CD14-positive monocyte (primary cell): Measurements from ENCODE around the gene SMPD2. TPM values are rescaled to one million over a fixed set of nuclear protein-coding genes. Genes with fewer than 3 reads are reported as not detected.

Experiments
- DNase-seq, 3 donors: peaks; one replicate each; pipeline ENCODE4 v3.0.0-alpha.2; 2011 to 2022
- H2AFZ ChIP-seq: 2 replicates; pipeline ENCODE4 v1.6.0; 2012; ENCODE audit warnings: mild to moderate bottlenecking, low read depth, low read length, inconsistent platforms; ENCODE audit not compliant: insufficient read depth, poor library complexity, severe bottlenecking
- H3K27ac ChIP-seq, 2 donors: 1 replicate in 1 of 2; 2 replicates in 1 of 2; pipeline ENCODE4 v1.5.1; 2012 to 2013; ENCODE audit warnings: low read length in 2 of 2, control low read depth in 1 of 2, inconsistent platforms in 1 of 2, low read depth in 1 of 2, mild to moderate bottlenecking in 1 of 2
- H3K27me3 ChIP-seq, 2 donors: one replicate each; pipeline versions ENCODE4 v1.6.0 to v1.6.1; 2011 to 2013; ENCODE audit warnings: low read length in 2 of 2; ENCODE audit not compliant: control insufficient read depth in 2 of 2, insufficient read depth in 2 of 2
- H3K36me3 ChIP-seq, 2 donors: replicated peaks in 1 of 2; 1 replicate in 1 of 2; 2 replicates in 1 of 2; pipeline versions ENCODE4 v1.5.1 to v1.6.1; 2012 to 2013; ENCODE audit warnings: low read length in 2 of 2, control low read depth in 1 of 2, inconsistent platforms in 1 of 2, mild to moderate bottlenecking in 1 of 2; ENCODE audit not compliant: insufficient read depth in 2 of 2, control insufficient read depth in 1 of 2
- H3K4me1 ChIP-seq, 2 donors: 1 replicate in 1 of 2; 2 replicates in 1 of 2; pipeline versions ENCODE4 v1.5.1 to v1.6.1; 2012 to 2013; ENCODE audit warnings: low read length in 2 of 2, control low read depth in 1 of 2, inconsistent platforms in 1 of 2, mild to moderate bottlenecking in 1 of 2, moderate library complexity in 1 of 2; ENCODE audit not compliant: insufficient read depth in 2 of 2, control insufficient read depth in 1 of 2
- H3K4me2 ChIP-seq: replicated peaks from 2 replicates; pipeline ENCODE3; 2012; ENCODE audit warnings: low read length, moderate library complexity, mild to moderate bottlenecking; ENCODE audit not compliant: poor library complexity, severe bottlenecking; ENCODE audit errors: extremely low read depth
- H3K4me3 ChIP-seq, 3 experiments: fragments of 200-600 bp in 1 of 3; sonication (generic) in 1 of 3; replicated peaks in 1 of 3; 1 replicate in 2 of 3; 2 replicates in 1 of 3; pipeline ENCODE4 v1.5.1; 2011 to 2013; ENCODE audit warnings: low read length in 3 of 3, mild to moderate bottlenecking in 3 of 3, control low read depth in 2 of 3, low read depth in 2 of 3, inconsistent platforms in 1 of 3, moderate library complexity in 1 of 3
- H3K79me2 ChIP-seq: 2 replicates; pipeline ENCODE4 v1.6.0; 2012; ENCODE audit warnings: mild to moderate bottlenecking, control low read depth, inconsistent platforms, low read length, moderate library complexity; ENCODE audit not compliant: insufficient read depth
- H3K9ac ChIP-seq: 2 replicates; pipeline ENCODE4 v1.6.0; 2017; ENCODE audit warnings: low read length, mild to moderate bottlenecking; ENCODE audit not compliant: insufficient read depth, poor library complexity, severe bottlenecking
- H3K9me3 ChIP-seq, 2 donors: replicated peaks in 1 of 2; 1 replicate in 1 of 2; 2 replicates in 1 of 2; pipeline versions ENCODE4 v1.5.1 to v1.6.1; 2012 to 2013; ENCODE audit warnings: low read length in 2 of 2, control low read depth in 1 of 2; ENCODE audit not compliant: control insufficient read depth in 1 of 2, insufficient read depth in 1 of 2
- H4K20me1 ChIP-seq: 2 replicates; pipeline ENCODE4 v1.6.0; 2012; ENCODE audit warnings: mild to moderate bottlenecking, low read length, control low read depth, moderate library complexity; ENCODE audit not compliant: insufficient read depth
- H3K27ac Mint-ChIP-seq, 7 donors: one replicate each; pipeline ENCODE4 v1.8.0; 2020; ENCODE audit warnings: mild to moderate bottlenecking in 7 of 7, mixed read lengths in 7 of 7, moderate library complexity in 6 of 7, inconsistent platforms in 2 of 7
- H3K27me3 Mint-ChIP-seq, 3 donors: one replicate each; pipeline ENCODE4 v1.8.0; 2021 to 2022; ENCODE audit warnings: low read depth in 3 of 3, mild to moderate bottlenecking in 3 of 3, mixed read lengths in 3 of 3, moderate library complexity in 3 of 3, inconsistent platforms in 1 of 3
- H3K36me3 Mint-ChIP-seq, 2 donors: one replicate each; pipeline ENCODE4 v1.8.0; 2020; ENCODE audit warnings: mixed read lengths in 2 of 2, inconsistent platforms in 1 of 2, mild to moderate bottlenecking in 1 of 2
- H3K4me1 Mint-ChIP-seq: one replicate; pipeline ENCODE4 v1.8.0; 2020; ENCODE audit warnings: mild to moderate bottlenecking, mixed read lengths
- H3K4me3 Mint-ChIP-seq, 2 donors: one replicate each; pipeline ENCODE4 v1.8.0; 2020; ENCODE audit warnings: mild to moderate bottlenecking in 2 of 2, mixed read lengths in 2 of 2, moderate library complexity in 1 of 2
- H3K9me3 Mint-ChIP-seq, 7 donors: one replicate each; pipeline ENCODE4 v1.8.0; 2020 to 2022; ENCODE audit warnings: mixed read lengths in 7 of 7, mild to moderate bottlenecking in 6 of 7, moderate library complexity in 6 of 7, inconsistent platforms in 2 of 7
- CTCF ChIP-seq: fragments of 200-600 bp; IDR thresholded peaks from one replicate; pipeline ENCODE4 v1.8.0; 2022; ENCODE audit warnings: antibody characterized with exemption, mild to moderate bottlenecking
- WGBS: methylation state at CpG from one replicate; pipeline ENCODE4 v1.1.5; 2013; ENCODE audit warnings: missing lambda C conversion rate; ENCODE audit not compliant: insufficient coverage; 5-methylcytosine and 5-hydroxymethylcytosine counted together
- intact Hi-C, 2 donors: fragments of 100-400 bp; cut with micrococcal nuclease; formaldehyde crosslinking; loops; one replicate each; pipeline versions ENCODE4 v1.15.0 to v1.15.1; 2023
- polyA plus RNA-seq, 3 donors: library from polyadenylated mRNA; depleted of rRNA in 1 of 3; unstranded in 2 of 3; stranded (reverse) in 1 of 3; fragments of 300-500 nt in 2 of 3; fragments of >200 nt in 1 of 3; fragmentation: Illumina TruSeq in 2 of 3; gene quantifications; 1 replicate in 2 of 3; 2 replicates in 1 of 3; pipeline ENCODE4 v1.2.3, GENCODE V29; 2012 to 2021

The SMPD2 gene
- polyA plus RNA-seq, 3 donors: 9.5 to 14.3 (median 12.3) TPM

- H3K27me3 ChIP-seq: no peaks in the 10 kb centered on the region
- no peak overlapping the region for H3K4me3 ChIP-seq
- H3K9ac ChIP-seq: no peak overlapping the region
- H3K9me3 Mint-ChIP-seq: peaks cover 0 to 2% (median 0%) of the 10 kb centered on the region in 7 donors
- TF ChIP-seq CTCF: no peak
- H2AFZ ChIP-seq: no peak overlapping the region
- H3K27ac Mint-ChIP-seq: peak overlapping the region in 4 of 7 donors; percentile 21 to 63 (median 40)
- H3K4me1 ChIP-seq: peaks cover 11 to 27% of the 10 kb centered on the region in 2 donors
- WGBS: 83% methylated on average over 5 of the region's 9 CpGs
- H3K4me2 ChIP-seq: no peak overlapping the region
- H3K36me3 ChIP-seq: peaks cover 61 to 78% of the 10 kb centered on the region in 2 donors
- H3K4me3 Mint-ChIP-seq: no peak overlapping the region
- H3K79me2 ChIP-seq: peaks cover 17% of the 10 kb centered on the region
- intact Hi-C loops: no loop called here
- peaks cover 81% of the 10 kb centered on the region for H4K20me1 ChIP-seq
- peaks cover 43% of the 10 kb centered on the region for H3K4me1 Mint-ChIP-seq
- H3K36me3 Mint-ChIP-seq: peaks cover 50 to 76% of the 10 kb centered on the region in 2 donors
- H3K9me3 ChIP-seq: no peaks in the 10 kb centered on the region
- H3K27me3 Mint-ChIP-seq: peaks cover 0 to 4% (median 1%) of the 10 kb centered on the region in 3 donors
- DNase-seq: no peak
- no peak overlapping the region for H3K27ac ChIP-seq
Measured at GRCh38 chr6:109445382-109445781, 4.9 kb downstream of the SMPD2 start.

- no peaks in the 10 kb centered on the region for H3K9me3 ChIP-seq
- peaks cover 0 to 2% (median 0%) of the 10 kb centered on the region in 7 donors for H3K9me3 Mint-ChIP-seq
- DNase-seq: no peak
- H4K20me1 ChIP-seq: peaks cover 86% of the 10 kb centered on the region
- peak overlapping the region in 4 of 7 donors; percentile 18 to 63 (median 20) for H3K27ac Mint-ChIP-seq
- H3K27me3 ChIP-seq: no peaks in the 10 kb centered on the region
- H3K4me3 ChIP-seq: no peak overlapping the region
- no peak overlapping the region for H3K4me3 Mint-ChIP-seq
- H3K27me3 Mint-ChIP-seq: peaks cover 0 to 4% (median 1%) of the 10 kb centered on the region in 3 donors
- TF ChIP-seq CTCF: no peak
- H3K79me2 ChIP-seq: peaks cover 22% of the 10 kb centered on the region
- H3K9ac ChIP-seq: no peak overlapping the region
- no peak overlapping the region for H2AFZ ChIP-seq
- 90% methylated on average over 9 of the region's 15 CpGs for WGBS
- no peak overlapping the region for H3K4me2 ChIP-seq
- H3K4me1 ChIP-seq: peaks cover 10 to 24% of the 10 kb centered on the region in 2 donors
- peaks cover 62 to 84% of the 10 kb centered on the region in 2 donors for H3K36me3 ChIP-seq
- peaks cover 42% of the 10 kb centered on the region for H3K4me1 Mint-ChIP-seq
- intact Hi-C loops: no loop called here
- H3K36me3 Mint-ChIP-seq: peaks cover 54 to 83% of the 10 kb centered on the region in 2 donors
- H3K27ac ChIP-seq: no peak overlapping the region
Measured at GRCh38 chr6:109446072-109446471, 5.5 kb downstream of the SMPD2 start.
